GM21737 (cell line): ENCODE measurements around the gene TPSAB1.

Source experiments
- ATAC-seq: cut with Tn5 transposase; IDR thresholded peaks from one replicate; pipeline ENCODE4 v1.9.1; 2021; ENCODE audit warnings: mild to moderate bottlenecking, moderate library complexity; ENCODE audit not compliant: unreplicated experiment

TPSAB1 gene

DNA sequence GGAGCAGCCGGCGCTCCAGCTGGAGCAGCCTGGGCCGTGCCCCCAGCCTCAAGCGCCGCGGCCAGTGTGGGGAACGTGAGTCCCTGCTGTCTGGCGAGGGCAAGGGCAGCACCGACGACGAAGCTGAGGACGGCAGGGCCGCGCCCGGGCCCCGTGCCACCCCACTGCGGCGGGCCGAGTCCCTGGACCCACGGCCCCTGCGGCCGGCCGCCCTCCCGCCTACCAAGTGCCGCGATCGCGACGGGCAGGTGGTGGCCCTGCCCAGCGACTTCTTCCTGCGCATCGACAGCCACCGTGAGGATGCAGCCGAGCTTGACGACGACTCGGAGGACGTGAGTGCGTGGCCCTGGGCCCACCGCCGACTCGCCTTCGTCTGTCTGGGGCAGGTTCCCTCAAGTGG, 31.4 kb upstream of the TPSAB1 start:
- ATAC-seq, result no peak

DNA sequence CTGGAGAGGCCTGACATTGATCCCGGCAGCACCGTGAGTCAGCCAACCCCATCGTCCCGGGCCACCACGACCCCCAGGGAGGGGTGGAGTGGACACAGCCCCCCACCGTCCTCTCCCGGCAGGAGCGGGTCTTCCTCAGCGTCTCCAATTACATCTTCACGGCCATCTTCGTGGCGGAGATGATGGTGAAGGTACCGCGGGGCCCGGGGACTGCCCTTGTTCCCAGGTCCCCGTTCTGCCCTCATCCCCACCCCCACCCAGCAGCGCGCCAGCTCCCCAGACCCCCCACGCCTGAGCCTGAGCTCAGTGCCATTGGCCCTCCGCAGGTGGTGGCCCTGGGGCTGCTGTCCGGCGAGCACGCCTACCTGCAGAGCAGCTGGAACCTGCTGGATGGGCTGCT, 30.0 kb upstream of the TPSAB1 start:
- ATAC-seq, result no peak

DNA sequence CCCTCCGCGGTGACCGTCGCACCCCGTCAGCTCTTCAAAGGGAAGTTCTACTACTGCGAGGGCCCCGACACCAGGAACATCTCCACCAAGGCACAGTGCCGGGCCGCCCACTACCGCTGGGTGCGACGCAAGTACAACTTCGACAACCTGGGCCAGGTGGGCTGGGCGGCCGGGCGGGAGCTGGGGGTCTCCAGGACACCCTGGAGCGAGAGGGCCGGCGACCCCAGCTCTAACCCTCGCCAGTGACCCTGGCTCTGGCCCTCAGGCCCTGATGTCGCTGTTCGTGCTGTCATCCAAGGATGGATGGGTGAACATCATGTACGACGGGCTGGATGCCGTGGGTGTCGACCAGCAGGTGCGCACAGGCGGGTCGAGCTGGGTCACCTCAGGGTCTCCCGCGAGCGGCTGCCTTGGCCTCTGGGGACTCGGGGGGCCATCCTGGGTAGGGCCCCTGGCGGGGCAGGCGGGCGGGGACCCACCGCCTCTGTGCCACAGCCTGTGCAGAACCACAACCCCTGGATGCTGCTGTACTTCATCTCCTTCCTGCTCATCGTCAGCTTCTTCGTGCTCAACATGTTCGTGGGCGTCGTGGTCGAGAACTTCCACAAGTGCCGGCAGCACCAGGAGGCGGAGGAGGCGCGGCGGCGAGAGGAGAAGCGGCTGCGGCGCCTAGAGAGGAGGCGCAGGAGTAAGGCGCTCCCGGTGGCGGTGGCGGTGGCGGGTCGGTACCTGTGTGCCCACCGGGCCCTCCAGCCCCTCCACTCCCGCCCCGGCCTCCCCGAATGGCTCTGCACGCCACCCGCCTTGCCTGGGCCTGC, 28.8 kb upstream of the TPSAB1 start:
- no peak for ATAC-seq

DNA sequence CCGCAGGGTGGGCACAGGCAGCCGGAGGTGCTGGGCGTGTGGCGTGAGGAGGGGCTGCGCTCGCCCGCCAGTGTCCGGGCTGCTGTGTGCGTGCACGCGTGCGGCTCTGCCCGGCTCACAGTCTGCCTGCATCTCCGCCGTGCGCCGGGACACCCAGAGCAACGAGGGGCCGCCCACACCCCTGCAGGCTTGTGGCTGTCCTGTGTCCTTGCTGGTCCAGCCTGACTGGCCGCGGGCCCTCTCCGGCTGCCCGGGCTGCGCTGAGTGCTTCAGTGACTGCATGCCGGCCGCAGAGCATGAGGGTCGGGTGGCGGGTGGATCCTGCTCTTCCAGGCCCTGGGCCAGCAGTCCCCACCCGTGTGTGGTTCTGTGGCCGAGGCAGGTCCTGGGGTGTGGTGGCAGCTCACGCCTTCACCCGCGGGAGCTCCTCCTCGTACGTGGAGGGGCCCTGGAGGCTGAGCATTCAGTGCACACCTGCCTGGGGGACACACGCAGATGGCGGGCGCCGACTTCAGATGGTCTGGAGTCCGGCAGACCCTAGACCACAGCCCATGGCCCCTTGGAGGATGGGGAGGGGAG, 27.8 kb upstream of the TPSAB1 start:
- no peak for ATAC-seq

GRCh38 chr16:1213231-1213630, 27.3 kb upstream of the TPSAB1 start:
- ATAC-seq, result no peak

GRCh38 chr16:1213796-1214372, 26.6 kb upstream of the TPSAB1 start:
- ATAC-seq, result no peak

DNA sequence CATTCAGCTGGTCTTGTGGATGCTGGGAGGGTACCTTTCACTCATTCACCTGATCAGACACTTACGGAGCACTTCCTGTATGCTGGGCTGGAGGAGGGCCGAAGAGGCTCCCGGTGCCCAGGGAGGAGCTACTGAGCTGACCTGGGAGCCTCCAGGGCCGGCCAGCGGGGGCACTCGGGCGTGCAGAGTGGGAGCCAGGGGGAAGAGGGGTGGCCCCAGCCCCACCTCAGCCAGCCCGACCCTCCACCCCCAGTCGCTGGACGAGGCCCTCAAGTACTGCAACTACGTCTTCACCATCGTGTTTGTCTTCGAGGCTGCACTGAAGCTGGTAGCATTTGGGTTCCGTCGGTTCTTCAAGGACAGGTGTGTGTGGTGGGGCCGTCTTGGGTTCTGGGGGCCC, 25.8 kb upstream of the TPSAB1 start:
- ATAC-seq, result no peak

DNA sequence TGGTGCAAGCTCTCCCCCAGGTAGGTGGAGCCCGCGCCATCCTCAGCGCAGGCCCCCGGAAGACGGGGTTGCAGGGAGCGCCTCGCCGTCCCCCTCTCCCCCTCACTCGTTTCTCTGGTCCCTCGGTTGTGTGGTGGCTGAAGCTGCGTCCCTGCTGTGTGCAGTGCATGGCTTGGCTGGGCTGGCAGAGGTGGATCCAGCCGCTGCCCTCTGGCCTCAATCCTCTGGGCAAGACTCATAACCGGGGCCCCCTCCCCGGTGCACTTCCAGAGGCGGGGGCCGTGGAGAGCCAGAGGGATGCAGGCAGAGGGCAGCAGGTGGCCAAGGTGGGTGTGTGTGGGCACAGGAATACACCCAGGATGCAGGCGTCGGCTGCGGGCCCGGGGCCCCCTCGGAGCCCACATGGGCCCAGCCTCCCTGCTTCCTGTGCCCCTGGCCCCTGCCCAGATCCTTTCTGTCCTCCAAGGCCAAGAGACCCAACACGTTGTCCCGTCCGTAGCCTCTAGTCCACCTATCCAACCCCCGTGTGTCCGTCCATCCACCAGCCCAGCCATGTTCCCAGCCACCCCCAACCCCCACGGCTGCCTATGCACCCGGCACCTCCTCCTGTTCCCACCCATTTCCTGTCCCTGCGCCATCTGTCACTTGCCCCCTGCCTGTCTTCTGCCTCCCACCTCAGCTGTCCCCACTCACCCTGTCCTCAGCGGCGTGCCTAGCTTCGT, 24.8 kb upstream of the TPSAB1 start:
- ATAC-seq, result no peak

GRCh38 chr16:1216296-1216619, 24.2 kb upstream of the TPSAB1 start:
- ATAC-seq, result no peak

- ATAC-seq, result no peak
These were observed 23.7 kb upstream of the TPSAB1 start for GRCh38 chr16:1216681-1217400.

- no peak for ATAC-seq
These were observed 23.0 kb upstream of the TPSAB1 start for GRCh38 chr16:1217526-1217925.

GRCh38 chr16:1218061-1218929, 22.2 kb upstream of the TPSAB1 start:
- ATAC-seq, result no peak

GRCh38 chr16:1218930-1219611, 21.4 kb upstream of the TPSAB1 start:
- ATAC-seq, result no peak

DNA sequence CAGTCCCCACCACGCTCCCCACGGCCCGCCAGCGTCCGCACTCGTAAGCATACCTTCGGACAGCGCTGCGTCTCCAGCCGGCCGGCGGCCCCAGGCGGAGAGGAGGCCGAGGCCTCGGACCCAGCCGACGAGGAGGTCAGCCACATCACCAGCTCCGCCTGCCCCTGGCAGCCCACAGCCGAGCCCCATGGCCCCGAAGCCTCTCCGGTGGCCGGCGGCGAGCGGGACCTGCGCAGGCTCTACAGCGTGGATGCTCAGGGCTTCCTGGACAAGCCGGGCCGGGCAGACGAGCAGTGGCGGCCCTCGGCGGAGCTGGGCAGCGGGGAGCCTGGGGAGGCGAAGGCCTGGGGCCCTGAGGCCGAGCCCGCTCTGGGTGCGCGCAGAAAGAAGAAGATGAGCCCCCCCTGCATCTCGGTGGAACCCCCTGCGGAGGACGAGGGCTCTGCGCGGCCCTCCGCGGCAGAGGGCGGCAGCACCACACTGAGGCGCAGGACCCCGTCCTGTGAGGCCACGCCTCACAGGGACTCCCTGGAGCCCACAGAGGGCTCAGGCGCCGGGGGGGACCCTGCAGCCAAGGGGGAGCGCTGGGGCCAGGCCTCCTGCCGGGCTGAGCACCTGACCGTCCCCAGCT, 20.3 kb upstream of the TPSAB1 start:
- no peak for ATAC-seq

- no peak for ATAC-seq
These were observed 19.5 kb upstream of the TPSAB1 start for GRCh38 chr16:1220841-1221627.

- ATAC-seq, result no peak
These were observed 18.6 kb upstream of the TPSAB1 start for GRCh38 chr16:1221628-1222552.
